HuH-7 (cell line): ENCODE measurements around the gene LY6G6F.

ENCODE experiments used
- DNase-seq: peaks from one replicate; pipeline ENCODE4 v3.0.0; 2011; ENCODE audit warnings: low spot score

LY6G6F gene

GRCh38 chr6:31723980-31724691 is 17.5 kb downstream of the LY6G6F start:
- DNase-seq = no peak

- no peak for DNase-seq
Observed at GRCh38 chr6:31725502-31726350, 19.1 kb downstream of the LY6G6F start.

GRCh38 chr6:31727034-31727716 is 20.5 kb downstream of the LY6G6F start:
- no peak for DNase-seq

- DNase-seq = no peak
Observed at GRCh38 chr6:31727717-31728671, 21.3 kb downstream of the LY6G6F start.

- DNase-seq = no peak
Observed at GRCh38 chr6:31728767-31729514, 22.3 kb downstream of the LY6G6F start, which contains the start of gene DDAH2. DDAH2 (minus strand) TSS chr6:31729299; CDS start chr6:31729161, 138 bp downstream.

- peak; percentile 84 for DNase-seq
Observed at GRCh38 chr6:31729515-31729978, 22.9 kb downstream of the LY6G6F start.

- peak; percentile 74 for DNase-seq
Observed at GRCh38 chr6:31729979-31730630, 23.4 kb downstream of the LY6G6F start.

- no peak for DNase-seq
Observed at GRCh38 chr6:31730631-31731086, 24.0 kb downstream of the LY6G6F start.

- no peak for DNase-seq
Observed at GRCh38 chr6:31732029-31732428, 25.4 kb downstream of the LY6G6F start.

- DNase-seq = no peak
Observed at GRCh38 chr6:31733734-31734133, 27.1 kb downstream of the LY6G6F start.

GRCh38 chr6:31734247-31734820 is 27.7 kb downstream of the LY6G6F start:
- DNase-seq = no peak

- DNase-seq = no peak
Observed at GRCh38 chr6:31734821-31735406, 28.2 kb downstream of the LY6G6F start.

GRCh38 chr6:31736021-31736767 is 29.5 kb downstream of the LY6G6F start, which contains the start of gene CLIC1:
CLIC1 (minus strand) TSS chr6:31736530; CDS start chr6:31736300, 230 bp downstream.
- DNase-seq = peak; percentile 77

- DNase-seq = no peak
Observed at GRCh38 chr6:31736768-31737314, 30.2 kb downstream of the LY6G6F start.

GRCh38 chr6:31737315-31737990 is 30.8 kb downstream of the LY6G6F start:
- peak; percentile 70 for DNase-seq

- peak; percentile 68 for DNase-seq
Observed at GRCh38 chr6:31737991-31738979, 31.6 kb downstream of the LY6G6F start.
